Activated CD8-positive, alpha-beta T cell treated with anti-CD3 and anti-CD28 coated beads for 36 hours (primary cell): ENCODE data around the gene ZNF365. TPM values are rescaled to one million over a fixed set of nuclear protein-coding genes. Genes with fewer than 3 reads are reported as not detected.

Source experiments
- ATAC-seq: fragments of 200-7000 bp; cut with Tn5 transposase; one replicate; pipeline ENCODE4 v1.10.0; 2021; ENCODE audit warnings: mild to moderate bottlenecking, moderate library complexity
- CTCF ChIA-PET: fragments of 350-600 bp; sonication (Branson Sonifier 250); formaldehyde crosslinking; loops from one replicate; lab custom pipeline; 2021; ENCODE audit warnings: antibody characterized with exemption; lab: Charles Lee
- POLR2A ChIA-PET: fragments of 350-600 bp; sonication (Branson Sonifier 250); formaldehyde crosslinking; loops from one replicate; lab custom pipeline; 2021; ENCODE audit warnings: antibody characterized with exemption; lab: Charles Lee
- DNase-seq: peaks from one replicate; pipeline ENCODE4 v3.0.0-alpha.2; 2020
- H3K27ac Mint-ChIP-seq: one replicate; pipeline ENCODE4 v1.8.0; 2021; ENCODE audit warnings: mild to moderate bottlenecking, mixed read lengths
- H3K27me3 Mint-ChIP-seq: one replicate; pipeline ENCODE4 v1.8.0; 2021; ENCODE audit warnings: mixed read lengths
- H3K36me3 Mint-ChIP-seq: one replicate; pipeline ENCODE4 v1.8.0; 2021; ENCODE audit warnings: low read depth, mixed read lengths
- H3K4me1 Mint-ChIP-seq: one replicate; pipeline ENCODE4 v1.8.0; 2021; ENCODE audit warnings: low read depth, mixed read lengths
- H3K4me3 Mint-ChIP-seq: one replicate; pipeline ENCODE4 v1.8.0; 2021; ENCODE audit warnings: mild to moderate bottlenecking, moderate library complexity, mixed read lengths
- H3K9me3 Mint-ChIP-seq: one replicate; pipeline ENCODE4 v1.8.0; 2021; ENCODE audit warnings: mixed read lengths
- intact Hi-C: fragments of 100-400 bp; cut with micrococcal nuclease; formaldehyde crosslinking; loops from one replicate; pipeline ENCODE4 v1.10.0; 2022
- total RNA-seq, 2 experiments: library from RNA; stranded (reverse); gene quantifications; one replicate each; pipeline ENCODE4 v1.2.3, GENCODE V29; 2021
- TF ChIP-seq, protein P1 (sequence below): fragments of 200-600 bp; IDR thresholded peaks from one replicate; pipeline ENCODE4 v1.8.0; 2022; ENCODE audit warnings: antibody characterized with exemption, mild to moderate bottlenecking

Gene ZNF365
- total RNA-seq, 2 experiments from 2014 or later, result not detected

DNA sequence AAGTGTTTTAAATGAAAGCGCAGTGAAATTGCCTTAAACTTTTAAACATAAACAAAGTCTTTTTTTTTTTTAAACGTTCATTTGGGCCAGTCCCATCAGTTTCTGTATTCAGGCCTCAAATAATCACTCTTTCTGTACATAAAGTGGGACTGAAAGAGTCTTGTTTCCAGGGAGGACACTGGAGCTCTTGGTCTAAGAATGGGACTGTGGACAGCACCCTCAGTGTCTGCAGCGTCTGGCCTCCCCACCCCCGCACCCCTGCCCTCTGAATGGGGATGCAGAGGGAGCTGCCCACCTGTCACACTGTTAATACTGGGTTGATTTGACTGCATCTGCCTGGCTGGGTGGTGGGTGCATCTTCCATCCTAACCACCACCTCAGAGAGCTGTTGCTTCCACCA is 5.2 kb downstream of the ZNF365 start:
- Mint-ChIP-seq H3K27ac (no peak overlapping the region), H3K36me3 (no peaks in the 10 kb centered on the region), H3K9me3 (no peaks in the 10 kb centered on the region), H3K4me3 (no peak overlapping the region), H3K4me1 (peaks cover 11% of the 10 kb centered on the region), H3K27me3 (peaks cover 22% of the 10 kb centered on the region)
- ATAC-seq (no peak), DNase-seq (no peak)
- ChIA-PET POLR2A (interaction anchor here (0.6 kb wide), 1 partner anchor 9 kb away, joined by 3 read pairs; no protein-coding TSS in a partner anchor), CTCF (interaction anchor here (1.1 to 1.3 kb wide), 2 partner anchors 11 to 58 kb away, joined by 3 read pairs; no protein-coding TSS in a partner anchor)
- intact Hi-C loops, result no loop called here
- TF ChIP-seq, protein P1, sequence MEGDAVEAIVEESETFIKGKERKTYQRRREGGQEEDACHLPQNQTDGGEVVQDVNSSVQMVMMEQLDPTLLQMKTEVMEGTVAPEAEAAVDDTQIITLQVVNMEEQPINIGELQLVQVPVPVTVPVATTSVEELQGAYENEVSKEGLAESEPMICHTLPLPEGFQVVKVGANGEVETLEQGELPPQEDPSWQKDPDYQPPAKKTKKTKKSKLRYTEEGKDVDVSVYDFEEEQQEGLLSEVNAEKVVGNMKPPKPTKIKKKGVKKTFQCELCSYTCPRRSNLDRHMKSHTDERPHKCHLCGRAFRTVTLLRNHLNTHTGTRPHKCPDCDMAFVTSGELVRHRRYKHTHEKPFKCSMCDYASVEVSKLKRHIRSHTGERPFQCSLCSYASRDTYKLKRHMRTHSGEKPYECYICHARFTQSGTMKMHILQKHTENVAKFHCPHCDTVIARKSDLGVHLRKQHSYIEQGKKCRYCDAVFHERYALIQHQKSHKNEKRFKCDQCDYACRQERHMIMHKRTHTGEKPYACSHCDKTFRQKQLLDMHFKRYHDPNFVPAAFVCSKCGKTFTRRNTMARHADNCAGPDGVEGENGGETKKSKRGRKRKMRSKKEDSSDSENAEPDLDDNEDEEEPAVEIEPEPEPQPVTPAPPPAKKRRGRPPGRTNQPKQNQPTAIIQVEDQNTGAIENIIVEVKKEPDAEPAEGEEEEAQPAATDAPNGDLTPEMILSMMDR, result no peak

DNA sequence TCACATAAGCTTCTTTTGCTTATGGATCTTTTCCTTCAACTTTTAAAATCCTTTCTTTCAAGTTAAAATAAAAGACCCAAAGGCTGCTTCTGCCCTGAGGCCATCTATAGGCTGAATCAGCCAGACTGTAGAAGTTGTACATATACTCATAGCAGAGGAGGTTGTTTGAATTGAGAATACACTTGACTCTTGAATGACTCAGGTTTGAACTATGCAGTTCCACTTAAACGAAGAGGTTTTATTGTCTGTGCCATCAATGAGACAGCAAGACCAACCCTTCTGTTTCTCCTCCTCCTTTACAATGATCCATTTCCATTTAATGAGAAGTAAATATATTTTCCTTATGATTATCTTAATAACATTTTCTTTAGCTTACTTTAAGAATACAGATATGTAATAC is 5.8 kb downstream of the ZNF365 start:
- no peak for ATAC-seq
- peaks cover 18% of the 10 kb centered on the region for H3K27me3 Mint-ChIP-seq

DNA sequence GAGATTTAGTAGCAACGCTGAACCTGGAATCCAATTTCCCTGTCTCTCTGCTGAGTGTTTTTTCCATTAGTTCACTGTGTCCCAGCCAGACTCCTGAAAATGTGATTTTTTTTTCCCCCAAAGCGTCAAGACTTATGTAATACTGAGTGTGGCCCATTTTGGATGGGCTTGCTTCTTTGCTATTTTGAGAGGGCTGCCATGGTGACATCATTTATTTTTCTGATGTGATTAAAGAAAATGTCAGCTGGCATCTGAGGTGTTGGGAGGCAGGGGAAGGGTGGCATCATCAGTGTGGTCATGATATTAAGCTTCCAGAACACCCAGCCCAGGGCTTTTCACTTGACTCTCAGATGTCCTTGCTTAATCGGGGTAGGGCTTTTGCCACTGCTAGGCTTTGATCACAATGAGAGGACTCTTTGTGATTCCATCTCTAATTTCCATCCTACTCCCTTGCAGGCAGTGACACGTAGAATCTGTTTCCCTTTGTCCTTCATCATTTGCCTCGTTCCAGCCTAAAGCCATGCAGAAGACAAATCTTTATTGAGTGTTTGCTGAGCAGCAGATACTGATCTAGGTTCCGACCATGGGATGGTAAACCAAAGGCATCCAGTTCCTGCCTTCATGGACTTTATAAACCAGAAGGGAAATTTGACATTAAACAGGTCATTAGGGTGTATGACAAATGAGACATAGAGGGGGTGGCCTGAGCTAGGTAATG is 7.4 kb downstream of the ZNF365 start:
- no peak overlapping the region for H3K4me3 Mint-ChIP-seq
- no peaks in the 10 kb centered on the region for H3K36me3 Mint-ChIP-seq
- peaks cover 15% of the 10 kb centered on the region for H3K4me1 Mint-ChIP-seq
- peaks cover 10% of the 10 kb centered on the region for H3K27me3 Mint-ChIP-seq
- ChIA-PET CTCF (interaction anchor here (1.1 kb wide), 1 partner anchor 134 kb away, joined by 4 read pairs; no protein-coding TSS in a partner anchor), POLR2A (no interaction called here)
- no peaks in the 10 kb centered on the region for H3K9me3 Mint-ChIP-seq
- DNase-seq, result no peak
- intact Hi-C loops, result no loop called here
- H3K27ac Mint-ChIP-seq, result no peak overlapping the region
- TF ChIP-seq, protein P1, result no peak
- no peak for ATAC-seq

More for the DNA sequence above, 5.8 kb downstream of the ZNF365 start:
- H3K4me1 Mint-ChIP-seq, result peaks cover 14% of the 10 kb centered on the region
- TF ChIP-seq, protein P1, result no peak
- H3K27ac Mint-ChIP-seq, result no peak overlapping the region
- H3K9me3 Mint-ChIP-seq, result no peaks in the 10 kb centered on the region
- intact Hi-C loops, result no loop called here
- CTCF ChIA-PET, result interaction anchor here (1.1 to 1.3 kb wide), 2 partner anchors 12 to 57 kb away, joined by 3 read pairs; no protein-coding TSS in a partner anchor
- DNase-seq, result no peak
- no peak overlapping the region for H3K4me3 Mint-ChIP-seq
- POLR2A ChIA-PET, result interaction anchor here (0.6 kb wide), 1 partner anchor 9 kb away, joined by 3 read pairs; no protein-coding TSS in a partner anchor
- no peaks in the 10 kb centered on the region for H3K36me3 Mint-ChIP-seq

DNA sequence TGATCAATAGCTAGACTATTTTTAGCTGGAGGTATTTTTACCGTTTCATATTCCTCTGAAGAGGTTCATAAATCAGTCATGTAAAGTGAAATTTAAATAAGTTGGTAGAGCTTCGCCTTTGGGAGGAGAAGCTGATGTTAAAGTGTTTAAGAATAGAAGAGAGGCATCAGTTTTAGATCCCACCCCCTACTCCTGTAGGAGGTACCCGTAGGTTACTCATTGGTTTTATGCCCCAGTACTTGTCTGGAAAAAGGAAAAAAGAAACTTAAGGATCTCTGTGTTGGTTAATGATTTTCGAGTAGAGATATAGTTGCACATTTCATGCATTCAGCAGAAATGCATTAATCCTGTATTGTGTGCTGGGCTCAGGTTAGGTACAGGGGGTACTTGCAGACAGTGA is 8.7 kb downstream of the ZNF365 start:
- no peak for ATAC-seq
- intact Hi-C loops, result no loop called here
- no peak for DNase-seq
- Mint-ChIP-seq H3K9me3 (no peaks in the 10 kb centered on the region), H3K27me3 (peaks cover 11% of the 10 kb centered on the region), H3K4me3 (no peak overlapping the region), H3K4me1 (peaks cover 15% of the 10 kb centered on the region), H3K36me3 (no peaks in the 10 kb centered on the region), H3K27ac (no peak overlapping the region)
- TF ChIP-seq, protein P1, result no peak
- POLR2A ChIA-PET, result no interaction called here
- CTCF ChIA-PET, result no interaction called here

DNA sequence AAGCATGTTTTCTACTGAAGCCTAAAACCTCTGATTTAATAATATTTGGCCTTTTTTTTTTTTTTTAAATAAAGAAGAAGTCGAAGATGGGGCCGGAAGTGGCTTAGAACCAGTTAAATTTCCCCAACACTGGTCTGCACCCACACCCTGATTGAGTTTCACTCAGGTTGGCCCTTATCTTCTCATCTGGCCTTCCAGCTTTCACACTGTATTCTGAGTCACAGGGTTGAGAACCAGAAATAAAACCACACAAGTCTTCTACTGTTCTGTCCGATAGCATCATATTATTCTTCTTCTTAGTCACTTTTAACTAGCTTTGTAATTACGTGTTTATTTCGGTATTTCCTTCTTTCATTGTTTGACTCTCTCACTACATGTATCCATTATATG is 9.9 kb downstream of the ZNF365 start:
- H3K4me3 Mint-ChIP-seq, result no peak overlapping the region
- H3K9me3 Mint-ChIP-seq, result no peaks in the 10 kb centered on the region
- peak; percentile 86 for ATAC-seq
- H3K4me1 Mint-ChIP-seq, result peaks cover 15% of the 10 kb centered on the region
- H3K27me3 Mint-ChIP-seq, result peaks cover 12% of the 10 kb centered on the region
- H3K27ac Mint-ChIP-seq, result no peak overlapping the region
- DNase-seq, result peak; percentile 61
- POLR2A ChIA-PET, result no interaction called here
- TF ChIP-seq, protein P1, result no peak
- intact Hi-C loops, result no loop called here
- CTCF ChIA-PET, result no interaction called here
- H3K36me3 Mint-ChIP-seq, result no peaks in the 10 kb centered on the region
